Naive B cell (primary cell): ENCODE measurements around the gene OLFML2B. TPM values are rescaled to one million over a fixed set of nuclear protein-coding genes. Genes with fewer than 3 reads are reported as not detected.

ENCODE experiments used
- ATAC-seq, 2 donors: fragments of 150-1000 bp; cut with Tn5 transposase; 2 replicates each; pipeline ENCODE4 v1.10.0; 2021; ENCODE audit warnings: low read depth in 2 of 2, mild to moderate bottlenecking in 2 of 2, moderate library complexity in 2 of 2
- DNase-seq: peaks from one replicate; pipeline ENCODE4 v3.0.0; 2022
- H3K27ac Mint-ChIP-seq, 6 donors: one replicate each; pipeline ENCODE4 v1.8.0; 2020 to 2022; ENCODE audit warnings: mild to moderate bottlenecking in 6 of 6, mixed read lengths in 6 of 6, moderate library complexity in 5 of 6, inconsistent platforms in 2 of 6
- H3K27me3 Mint-ChIP-seq, 3 donors: one replicate each; pipeline ENCODE4 v1.8.0; 2021 to 2022; ENCODE audit warnings: mixed read lengths in 3 of 3, mild to moderate bottlenecking in 1 of 3
- H3K36me3 Mint-ChIP-seq, 2 donors: one replicate each; pipeline ENCODE4 v1.8.0; 2020 to 2022; ENCODE audit warnings: mixed read lengths in 2 of 2, inconsistent platforms in 1 of 2, mild to moderate bottlenecking in 1 of 2
- H3K4me1 Mint-ChIP-seq, 3 donors: one replicate each; pipeline ENCODE4 v1.8.0; 2020 to 2022; ENCODE audit warnings: mixed read lengths in 3 of 3, inconsistent platforms in 1 of 3, mild to moderate bottlenecking in 1 of 3, moderate library complexity in 1 of 3
- H3K4me3 Mint-ChIP-seq, 8 donors: one replicate each; pipeline ENCODE4 v1.8.0; 2020 to 2022; ENCODE audit warnings: mild to moderate bottlenecking in 8 of 8, mixed read lengths in 8 of 8, moderate library complexity in 8 of 8, inconsistent platforms in 2 of 8
- H3K9me3 Mint-ChIP-seq, 7 donors: one replicate each; pipeline ENCODE4 v1.8.0; 2020 to 2022; ENCODE audit warnings: mixed read lengths in 7 of 7, mild to moderate bottlenecking in 5 of 7, inconsistent platforms in 2 of 7, moderate library complexity in 1 of 7
- polyA plus RNA-seq, 6 donors: library from polyadenylated mRNA; unstranded; fragments of 300-500 nt; fragmentation: Illumina TruSeq; gene quantifications; one replicate each; pipeline ENCODE4 v1.2.3, GENCODE V29; 2021; ENCODE audit warnings: low read depth in 6 of 6

OLFML2B gene
- polyA plus RNA-seq, 6 donors from 2014 or later: not detected

DNA sequence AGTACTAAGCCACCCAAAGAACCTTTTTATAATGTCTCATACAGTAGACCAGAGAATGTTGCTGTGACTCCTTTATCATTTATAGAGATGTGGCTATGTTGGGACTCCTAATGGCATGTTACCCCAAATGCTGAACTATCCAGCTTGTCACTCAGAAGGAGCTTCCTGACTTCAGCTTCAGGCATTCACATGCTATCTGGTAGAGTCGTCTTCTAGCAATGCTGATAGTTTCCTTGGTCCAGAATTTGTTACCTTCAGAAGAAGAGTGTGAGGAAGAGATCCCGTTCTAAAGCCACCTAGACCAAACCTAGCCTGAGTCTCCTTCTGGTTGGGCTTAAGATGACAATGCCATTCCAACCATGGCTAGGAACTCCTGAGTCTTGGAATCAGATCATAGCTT lies 68.1 kb downstream of the OLFML2B start:
- no peak overlapping the region for H3K4me3 Mint-ChIP-seq
- peak overlapping the region in 1 of 6 donors; percentile 68 for H3K27ac Mint-ChIP-seq
- DNase-seq: no peak
- H3K36me3 Mint-ChIP-seq: peaks cover 12 to 14% of the 10 kb centered on the region in 2 donors
- no peaks in the 10 kb centered on the region for H3K27me3 Mint-ChIP-seq
- H3K9me3 Mint-ChIP-seq: no peaks in the 10 kb centered on the region
- peaks cover 7 to 11% (median 7%) of the 10 kb centered on the region in 3 donors for H3K4me1 Mint-ChIP-seq
- no peak for ATAC-seq

- Mint-ChIP-seq H3K36me3 (peaks cover 9 to 12% of the 10 kb centered on the region in 2 donors), H3K4me1 (peaks cover 6 to 11% (median 7%) of the 10 kb centered on the region in 3 donors), H3K9me3 (no peaks in the 10 kb centered on the region), H3K4me3 (no peak overlapping the region), H3K27me3 (no peaks in the 10 kb centered on the region), H3K27ac (peak overlapping the region in 1 of 6 donors; percentile 41)
- DNase-seq (no peak), ATAC-seq (no peak)
Observed at GRCh38 chr1:161954466-161954865, 69.2 kb downstream of the OLFML2B start.

DNA sequence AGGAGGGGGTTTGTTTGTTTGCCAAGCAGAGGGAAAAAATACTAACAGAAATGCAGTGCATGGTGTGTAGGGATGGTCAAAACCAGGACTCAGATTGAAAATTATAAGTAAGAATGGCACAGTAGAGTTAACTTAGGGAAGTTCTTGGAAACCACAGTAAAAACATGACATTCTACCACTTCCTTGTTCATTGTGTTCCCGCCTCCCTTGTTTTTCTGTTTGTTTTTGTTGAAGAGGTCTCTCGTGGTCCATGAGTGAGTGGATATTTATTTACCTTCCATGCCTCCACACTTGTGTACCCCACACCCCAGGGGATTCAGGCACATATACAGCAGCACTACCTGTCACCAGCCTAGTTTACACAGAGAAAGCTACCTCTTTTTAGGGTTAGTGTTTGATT lies 69.6 kb downstream of the OLFML2B start:
- Mint-ChIP-seq H3K4me1 (peaks cover 6 to 11% (median 7%) of the 10 kb centered on the region in 3 donors), H3K27ac (peak overlapping the region in 3 of 6 donors; percentile 9 to 26 (median 22)), H3K4me3 (peak overlapping the region in 1 of 8 donors; percentile 54), H3K36me3 (peaks cover 8 to 9% of the 10 kb centered on the region in 2 donors), H3K27me3 (no peaks in the 10 kb centered on the region), H3K9me3 (no peaks in the 10 kb centered on the region)
- ATAC-seq (no peak), DNase-seq (no peak)

DNA sequence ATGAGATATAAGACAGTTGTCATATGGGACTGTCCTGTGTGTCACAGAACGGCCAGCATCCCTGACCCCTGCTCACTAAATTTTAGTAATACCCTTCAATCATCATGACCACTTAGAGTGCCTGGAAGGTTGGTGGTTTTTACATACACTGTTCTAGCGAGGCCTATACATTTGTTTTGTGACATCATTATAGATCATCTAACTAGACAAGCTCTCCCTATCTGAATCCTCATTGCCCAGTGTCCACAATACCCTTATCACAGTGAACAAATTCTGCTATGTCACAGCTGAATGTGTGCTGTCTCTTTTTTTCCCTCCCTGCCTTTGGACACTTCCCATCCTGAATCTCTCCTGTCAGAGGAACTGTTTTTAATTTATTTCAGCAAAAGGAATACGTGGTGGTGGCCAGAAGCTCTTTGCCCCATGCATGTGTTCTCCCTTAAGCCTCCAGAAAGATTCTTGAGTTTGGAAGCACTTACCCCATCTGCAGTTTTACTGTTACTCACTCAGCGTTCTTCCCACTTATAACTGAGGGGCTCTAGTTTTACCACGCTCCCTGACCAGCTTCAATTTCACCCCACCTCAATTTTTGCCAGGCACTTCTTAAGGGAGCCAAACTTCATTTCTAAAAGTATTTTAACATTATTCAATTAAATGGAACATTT lies 70.3 kb downstream of the OLFML2B start:
- Mint-ChIP-seq H3K27me3 (no peaks in the 10 kb centered on the region), H3K4me1 (peaks cover 6 to 11% (median 7%) of the 10 kb centered on the region in 3 donors), H3K27ac (peak overlapping the region in 3 of 6 donors; percentile 12 to 40 (median 29)), H3K36me3 (peaks cover 2% of the 10 kb centered on the region in 2 donors), H3K9me3 (no peaks in the 10 kb centered on the region), H3K4me3 (no peak overlapping the region)
- no peak for DNase-seq
- ATAC-seq: no peak

DNA sequence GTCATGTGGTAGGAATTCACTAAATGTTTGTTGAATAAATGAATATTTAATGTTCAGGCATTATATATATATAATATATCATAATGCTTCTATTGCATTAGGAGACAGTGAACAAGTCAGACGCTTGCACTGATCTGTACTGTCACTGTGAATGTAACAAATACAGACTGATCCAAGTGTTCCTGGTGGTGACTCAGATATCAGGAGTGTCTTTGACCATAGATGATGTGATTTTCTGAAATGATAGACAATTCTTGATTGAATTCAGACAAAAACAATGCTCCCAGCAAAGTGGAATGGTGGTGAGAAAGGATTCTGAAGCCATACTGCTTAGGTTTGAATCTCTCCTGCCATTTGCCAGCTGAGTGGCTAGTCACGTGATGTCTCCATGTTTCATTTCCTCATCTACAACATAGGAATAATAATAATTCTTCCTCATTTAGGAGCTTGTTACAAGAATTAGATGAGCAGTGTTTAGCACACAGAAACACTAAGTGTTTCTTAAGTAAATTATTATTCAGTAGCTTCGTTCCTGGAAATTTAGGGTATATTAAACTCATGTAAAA lies 71.0 kb downstream of the OLFML2B start:
- no peak for DNase-seq

GRCh38 chr1:161951646-161952045 lies 72.0 kb downstream of the OLFML2B start:
- Mint-ChIP-seq H3K4me1 (peaks cover 7 to 11% (median 9%) of the 10 kb centered on the region in 3 donors), H3K36me3 (peaks cover 0 to 5% of the 10 kb centered on the region in 2 donors), H3K4me3 (no peak overlapping the region), H3K9me3 (no peaks in the 10 kb centered on the region), H3K27me3 (no peaks in the 10 kb centered on the region), H3K27ac (no peak overlapping the region)
- ATAC-seq: no peak
- DNase-seq: no peak

More for the DNA sequence above, 71.0 kb downstream of the OLFML2B start:
- no peaks in the 10 kb centered on the region for H3K27me3 Mint-ChIP-seq
- H3K9me3 Mint-ChIP-seq: no peaks in the 10 kb centered on the region
- no peaks in the 10 kb centered on the region for H3K36me3 Mint-ChIP-seq
- H3K4me1 Mint-ChIP-seq: peaks cover 7 to 11% (median 9%) of the 10 kb centered on the region in 3 donors
- no peak for ATAC-seq
- H3K27ac Mint-ChIP-seq: peak overlapping the region in 1 of 6 donors; percentile 78
- no peak overlapping the region for H3K4me3 Mint-ChIP-seq

DNA sequence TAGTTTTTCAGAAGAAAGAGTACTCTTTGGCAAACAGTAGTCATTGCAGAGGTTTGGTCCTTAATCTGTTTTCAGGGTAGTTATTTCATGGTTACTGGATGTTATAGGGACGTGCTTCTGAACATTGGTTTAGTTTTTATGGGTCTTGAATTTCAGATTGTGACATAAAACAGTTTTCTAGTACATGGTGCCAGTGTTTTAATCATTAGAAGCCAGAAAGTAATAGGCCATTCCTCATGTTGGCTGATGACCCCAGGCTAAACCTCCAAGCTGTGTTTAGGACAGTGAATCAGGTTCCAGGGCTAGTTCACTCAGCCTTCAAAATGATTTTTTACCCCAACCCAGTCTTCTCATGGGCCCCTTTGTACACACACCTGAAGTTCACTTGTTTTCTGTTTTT lies 73.3 kb downstream of the OLFML2B start:
- Mint-ChIP-seq H3K27me3 (no peaks in the 10 kb centered on the region), H3K27ac (peak overlapping the region in 1 of 6 donors; percentile 12), H3K4me3 (no peak overlapping the region), H3K36me3 (peaks cover 0 to 13% of the 10 kb centered on the region in 2 donors), H3K9me3 (no peaks in the 10 kb centered on the region), H3K4me1 (peaks cover 7 to 11% (median 9%) of the 10 kb centered on the region in 3 donors)
- no peak for ATAC-seq
- no peak for DNase-seq

- DNase-seq: no peak
- ATAC-seq: no peak
- peaks cover 7 to 11% (median 9%) of the 10 kb centered on the region in 3 donors for H3K4me1 Mint-ChIP-seq
- H3K4me3 Mint-ChIP-seq: no peak overlapping the region
- H3K27me3 Mint-ChIP-seq: no peaks in the 10 kb centered on the region
- H3K27ac Mint-ChIP-seq: peak overlapping the region in 2 of 6 donors; percentile 48 to 76
- H3K9me3 Mint-ChIP-seq: no peaks in the 10 kb centered on the region
- H3K36me3 Mint-ChIP-seq: peaks cover 2 to 19% of the 10 kb centered on the region in 2 donors
Observed at GRCh38 chr1:161949548-161949947, 74.1 kb downstream of the OLFML2B start.

- ATAC-seq: no peak
- peaks cover 7 to 9% (median 9%) of the 10 kb centered on the region in 3 donors for H3K4me1 Mint-ChIP-seq
- no peak for DNase-seq
- H3K27me3 Mint-ChIP-seq: no peaks in the 10 kb centered on the region
- no peaks in the 10 kb centered on the region for H3K9me3 Mint-ChIP-seq
- H3K36me3 Mint-ChIP-seq: peaks cover 13 to 27% of the 10 kb centered on the region in 2 donors
- no peak overlapping the region for H3K4me3 Mint-ChIP-seq
- no peak overlapping the region for H3K27ac Mint-ChIP-seq
Observed at GRCh38 chr1:161948435-161948834, 75.2 kb downstream of the OLFML2B start.

GRCh38 chr1:161946071-161946987 lies 77.3 kb downstream of the OLFML2B start:
- Mint-ChIP-seq H3K9me3 (no peaks in the 10 kb centered on the region), H3K27ac (no peak overlapping the region), H3K27me3 (no peaks in the 10 kb centered on the region), H3K4me1 (peaks cover 0 to 4% (median 3%) of the 10 kb centered on the region in 3 donors), H3K4me3 (no peak overlapping the region), H3K36me3 (peaks cover 28 to 41% of the 10 kb centered on the region in 2 donors)
- no peak for DNase-seq
- ATAC-seq: no peak

DNA sequence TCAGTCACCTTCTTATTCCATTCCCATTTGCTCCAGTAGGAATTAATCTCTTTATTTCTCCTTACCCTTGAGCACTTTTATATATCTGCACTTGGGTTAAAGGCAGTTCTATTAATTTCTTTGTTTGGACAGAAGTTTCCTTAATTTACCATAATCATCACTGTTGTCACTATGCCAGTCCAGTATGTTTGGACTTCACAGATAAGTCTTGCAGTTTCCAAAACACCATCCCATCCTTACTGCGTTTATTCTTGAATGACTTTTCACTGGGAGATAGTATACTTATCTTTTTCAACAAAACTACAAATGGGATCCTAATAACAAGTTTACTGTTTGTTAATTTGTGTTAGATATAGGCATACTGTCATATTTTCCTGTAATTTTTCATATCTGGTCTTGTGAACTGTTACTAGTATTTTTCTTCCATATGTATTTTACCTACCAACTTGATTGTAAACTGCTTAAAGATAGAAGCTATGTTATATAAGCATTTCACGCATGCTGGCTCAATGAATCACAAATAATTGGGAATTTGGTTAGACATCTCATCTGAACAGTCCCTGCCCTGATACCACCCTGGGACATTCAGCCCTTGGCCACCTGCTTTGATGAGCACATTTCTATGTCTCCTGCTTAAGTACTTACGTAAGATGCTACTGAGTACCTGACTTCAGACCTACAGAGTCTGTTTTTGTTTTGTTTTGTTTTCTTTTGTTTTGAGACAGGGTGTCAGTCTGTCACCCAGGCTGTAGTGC lies 78.2 kb downstream of the OLFML2B start:
- H3K36me3 Mint-ChIP-seq: peaks cover 28 to 41% of the 10 kb centered on the region in 2 donors
- no peaks in the 10 kb centered on the region for H3K27me3 Mint-ChIP-seq
- no peak overlapping the region for H3K27ac Mint-ChIP-seq
- ATAC-seq (no peak), DNase-seq (no peak)
- H3K4me1 Mint-ChIP-seq: peaks cover 0 to 4% (median 3%) of the 10 kb centered on the region in 3 donors
- H3K4me3 Mint-ChIP-seq: no peak overlapping the region
- no peaks in the 10 kb centered on the region for H3K9me3 Mint-ChIP-seq

- DNase-seq: no peak
- Mint-ChIP-seq H3K9me3 (no peaks in the 10 kb centered on the region), H3K4me1 (peaks cover 0 to 4% (median 3%) of the 10 kb centered on the region in 3 donors), H3K4me3 (no peak overlapping the region), H3K27ac (peak overlapping the region in 1 of 6 donors; percentile 59), H3K27me3 (no peaks in the 10 kb centered on the region), H3K36me3 (peaks cover 28 to 41% of the 10 kb centered on the region in 2 donors)
- ATAC-seq: no peak
Observed at GRCh38 chr1:161944381-161944780, 79.3 kb downstream of the OLFML2B start.

DNA sequence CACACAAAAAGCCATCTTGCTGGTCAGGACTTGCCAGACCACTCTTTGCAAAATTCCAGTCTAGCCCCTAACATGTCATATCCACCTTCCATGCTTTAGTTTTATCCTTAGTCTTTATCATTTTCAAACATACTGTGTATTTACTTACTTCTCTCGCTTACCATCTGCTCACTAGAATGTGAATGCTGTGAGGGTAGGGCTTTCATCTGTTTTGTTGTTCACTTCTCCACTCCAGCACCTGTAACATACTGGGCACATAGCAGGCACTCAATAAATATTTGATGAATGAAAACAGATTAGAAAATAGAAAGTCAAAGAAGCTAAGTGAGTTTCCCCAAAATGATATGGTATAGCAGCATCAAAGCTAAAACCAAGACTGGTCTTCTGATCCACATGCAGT lies 79.9 kb downstream of the OLFML2B start:
- Mint-ChIP-seq H3K4me3 (no peak overlapping the region), H3K9me3 (no peaks in the 10 kb centered on the region), H3K36me3 (peaks cover 28 to 41% of the 10 kb centered on the region in 2 donors), H3K27ac (peak overlapping the region in 2 of 6 donors; percentile 3 to 82), H3K4me1 (peaks cover 0 to 4% (median 3%) of the 10 kb centered on the region in 3 donors), H3K27me3 (no peaks in the 10 kb centered on the region)
- DNase-seq (no peak), ATAC-seq (no peak)
